HepG2 (cell line): Measurements from ENCODE around the gene PDK2. TPM values are rescaled to one million over a fixed set of nuclear protein-coding genes. Genes with fewer than 3 reads are reported as not detected.

Experiments used
- CCAR2 ChIP-seq: fragments of 200-400 bp; formaldehyde crosslinking; optimal IDR thresholded peaks from 2 replicates; pipeline ENCODE3; 2018; ENCODE audit warnings: low read depth, mild to moderate bottlenecking, low read length, moderate library complexity
- CEBPG ChIP-seq: IDR thresholded peaks from 2 replicates; pipeline ENCODE4 v1.6.1; 2016
- CHD2 ChIP-seq: IDR thresholded peaks from 2 replicates; pipeline ENCODE4 v1.6.1; 2011; ENCODE audit warnings: low read depth, low read length, improper control_type of control experiment
- ERF ChIP-seq: IDR thresholded peaks from 2 replicates; pipeline ENCODE4 v1.6.1; 2018; ENCODE audit warnings: missing biosample characterization, missing genetic modification reagents
- FOXK1 ChIP-seq: sonication (generic); formaldehyde crosslinking; IDR thresholded peaks from 2 replicates; pipeline ENCODE4 v1.4.0; 2020; ENCODE audit warnings: low read depth, missing genetic modification reagents, borderline replicate concordance
- FOXO1 ChIP-seq: sonication (generic); formaldehyde crosslinking; IDR thresholded peaks from 2 replicates; pipeline ENCODE4 v1.4.0; 2020; ENCODE audit warnings: missing genetic modification reagents
- GATAD2A ChIP-seq: IDR thresholded peaks from 2 replicates; pipeline ENCODE4 v1.6.1; 2016
- HIC2 ChIP-seq: sonication (generic); formaldehyde crosslinking; IDR thresholded peaks from 2 replicates; pipeline ENCODE4 v1.9.0; 2022; ENCODE audit warnings: low read depth, missing genetic modification reagents
- KDM5A ChIP-seq: fragments of 200-600 bp; sonication (generic); IDR thresholded peaks from 2 replicates; pipeline ENCODE4 v1.7.0; 2018; ENCODE audit warnings: antibody characterized with exemption, mild to moderate bottlenecking, low read length, borderline replicate concordance
- MAF1 ChIP-seq: sonication (generic); formaldehyde crosslinking; IDR thresholded peaks from 2 replicates; pipeline ENCODE4 v1.5.0; 2020; ENCODE audit warnings: missing genetic modification reagents, borderline replicate concordance
- MIER2 ChIP-seq: IDR thresholded peaks from 2 replicates; pipeline ENCODE4 v1.6.1; 2016; ENCODE audit warnings: missing biosample characterization, missing genetic modification reagents
- PBX2 ChIP-seq: IDR thresholded peaks from 2 replicates; pipeline ENCODE4 v1.6.1; 2016; ENCODE audit warnings: control low read depth
- PHF21A ChIP-seq: sonication (generic); formaldehyde crosslinking; IDR thresholded peaks from 2 replicates; pipeline ENCODE4 v1.5.0; 2020; ENCODE audit warnings: mild to moderate bottlenecking, missing genetic modification reagents
- POLR2G ChIP-seq: fragments of 200-400 bp; formaldehyde crosslinking; IDR thresholded peaks from 2 replicates; pipeline ENCODE4 v1.6.1; 2018; ENCODE audit warnings: mild to moderate bottlenecking, low read depth, low read length, moderate library complexity
- RARA ChIP-seq: IDR thresholded peaks from 2 replicates; pipeline ENCODE4 v1.6.1; 2016; ENCODE audit warnings: missing genetic modification reagents, missing compliant biosample characterization
- RELA ChIP-seq: sonication (generic); formaldehyde crosslinking; IDR thresholded peaks from 2 replicates; pipeline ENCODE4 v1.4.0; 2020; ENCODE audit warnings: missing genetic modification reagents
- SP1 ChIP-seq, 2 experiments: fragments of 450-650 bp in 1 of 2; sonication (generic) in 1 of 2; formaldehyde crosslinking in 1 of 2; IDR thresholded peaks; 2 replicates each; pipeline versions ENCODE4 v1.4.0 to v1.6.1; 2016 to 2020; ENCODE audit warnings: missing genetic modification reagents in 1 of 2
- SRSF9 ChIP-seq: fragments of 200-400 bp; formaldehyde crosslinking; IDR thresholded peaks from 2 replicates; pipeline ENCODE4 v1.6.1; 2018; ENCODE audit warnings: borderline replicate concordance, mild to moderate bottlenecking, low read depth, low read length; ENCODE audit not compliant: insufficient read depth, poor library complexity, severe bottlenecking
- TEAD3 ChIP-seq: optimal IDR thresholded peaks from 2 replicates; pipeline ENCODE3; 2016; ENCODE audit warnings: borderline replicate concordance
- ZNF101 ChIP-seq: sonication (generic); formaldehyde crosslinking; IDR thresholded peaks from 2 replicates; pipeline ENCODE4 v1.4.0; 2020; ENCODE audit warnings: mild to moderate bottlenecking, low read depth, missing genetic modification reagents, borderline replicate concordance
- ZNF317 ChIP-seq: sonication (generic); formaldehyde crosslinking; IDR thresholded peaks from 2 replicates; pipeline ENCODE4 v1.5.0; 2020; ENCODE audit warnings: mild to moderate bottlenecking, missing genetic modification reagents
- ZNF33A ChIP-seq: sonication (generic); formaldehyde crosslinking; IDR thresholded peaks from 2 replicates; pipeline ENCODE4 v1.5.1; 2020; ENCODE audit warnings: missing genetic modification reagents, mild to moderate bottlenecking, moderate library complexity, borderline replicate concordance
- ZNF34 ChIP-seq: sonication (generic); formaldehyde crosslinking; IDR thresholded peaks from 2 replicates; pipeline ENCODE4 v1.4.0; 2020; ENCODE audit warnings: mild to moderate bottlenecking, missing genetic modification reagents, borderline replicate concordance
- ZNF614 ChIP-seq: IDR thresholded peaks from 2 replicates; pipeline ENCODE4 v1.6.1; 2018; ENCODE audit warnings: missing biosample characterization, missing genetic modification reagents, inconsistent platforms, borderline replicate concordance
- ZNF720 ChIP-seq: sonication (generic); formaldehyde crosslinking; IDR thresholded peaks from 2 replicates; pipeline ENCODE4 v1.4.0; 2020; ENCODE audit warnings: missing genetic modification reagents
- ZSCAN30 ChIP-seq: sonication (generic); formaldehyde crosslinking; IDR thresholded peaks from 2 replicates; pipeline ENCODE4 v1.5.0; 2020; ENCODE audit warnings: mild to moderate bottlenecking, missing genetic modification reagents
- ZSCAN5A ChIP-seq: sonication (generic); formaldehyde crosslinking; IDR thresholded peaks from 2 replicates; pipeline ENCODE4 v1.8.0; 2022; ENCODE audit warnings: mild to moderate bottlenecking, missing genetic modification reagents, borderline replicate concordance
- polyA plus RNA-seq, 8 experiments: library from polyadenylated mRNA; depleted of rRNA in 3 of 8; stranded (reverse) in 7 of 8; unstranded in 1 of 8; fragments of >200 nt; fragmentation: Illumina TruSeq in 4 of 8; extraction: Trizol in 4 of 8; gene quantifications; 2 replicates each; pipeline versions ENCODE4 v1.2.1 to v1.2.3, GENCODE V29; 2011 to 2016; ENCODE audit warnings: low read depth in 4 of 8, missing spikeins in 1 of 8, mixed read lengths in 1 of 8; ENCODE audit not compliant: insufficient read depth in 1 of 8
- total RNA-seq, 5 experiments: library from RNA; depleted of rRNA; stranded (reverse); fragments of >200 nt; fragmentation: Illumina TruSeq; extraction: Trizol; gene quantifications; 2 replicates each; pipeline ENCODE4 v1.2.3, GENCODE V29; 2016; ENCODE audit warnings: low read depth in 1 of 5

The PDK2 gene
- total and polyA plus RNA-seq, 2 of the 13 experiments (the other 11 are each of a cell fraction or from before 2014, with no cell fraction given), result 18.5 to 59.7 TPM

GRCh38 chr17:50094753-50095619 lies at the start of gene PDK2 (continued):
- TF ChIP-seq ZNF720 (CRISPR knock-in tag) (no peak), RARA (peak; percentile 41; the same call in 1 of the 2 replicates), FOXO1 (CRISPR knock-in tag) (peak; percentile 68), ZSCAN30 (CRISPR knock-in tag) (no peak), CCAR2 (no peak), SRSF9 (no peak), RELA (CRISPR knock-in tag) (no peak; the same call in 1 of the 2 replicates), CHD2 (no peak; the same call in 1 of the 2 replicates), HIC2 (CRISPR knock-in tag) (peak; percentile 69), ZNF33A (CRISPR knock-in tag) (no peak), CEBPG (CRISPR knock-in tag) (no peak), FOXK1 (CRISPR knock-in tag) (peak; percentile 96), PBX2 (no peak), ZNF317 (CRISPR knock-in tag) (no peak; the same call in 1 of the 2 replicates), GATAD2A (peak; percentile 83), ZNF101 (no peak), SP1 (IDR thresholded peaks at IDR 0.05) (peak; percentile 85), SP1 (CRISPR knock-in tag; IDR thresholded peaks at IDR 0.05) (peak; percentile 100), ZSCAN5A (peak; percentile 60; the same call in 1 of the 2 replicates), TEAD3 (CRISPR knock-in tag) (peak; percentile 91), POLR2G (peak; percentile 74), ERF (CRISPR knock-in tag) (peak; percentile 60), KDM5A (peak; percentile 77), MAF1 (CRISPR knock-in tag) (0 out of 2 replicates have a peak, but pooled peaks have one; percentile 39), MIER2 (CRISPR knock-in tag) (peak; percentile 55), PHF21A (CRISPR knock-in tag) (peak; percentile 57; the same call in 1 of the 2 replicates), ZNF614 (CRISPR knock-in tag) (peak; percentile 26; the same call in 1 of the 2 replicates), ZNF34 (0 out of 2 replicates have a peak, but pooled peaks have one; percentile 43)
